Fibroblast of lung (primary cell): Measurements from ENCODE around the gene GBX2. TPM values are rescaled to one million over a fixed set of nuclear protein-coding genes. Genes with fewer than 3 reads are reported as not detected.
A peak's percentile ranks its signal among the peaks of the same experiment; 100 is the strongest.

ENCODE experiments used
- DNase-seq, 2 donors: peaks; one replicate each; pipeline versions ENCODE4 v3.0.0 to v3.0.0-alpha.2; 2010; ENCODE audit warnings: low read depth in 2 of 2
- H2AFZ ChIP-seq: 2 replicates; pipeline ENCODE4 v1.5.1; 2012; ENCODE audit warnings: low read length, control low read depth, inconsistent platforms
- H3K27ac ChIP-seq: 2 replicates; pipeline ENCODE4 v1.5.1; 2011; ENCODE audit warnings: low read length, control low read depth; ENCODE audit not compliant: insufficient read depth
- H3K27me3 ChIP-seq: 2 replicates; pipeline ENCODE4 v1.5.1; 2011; ENCODE audit warnings: mild to moderate bottlenecking, low read length; ENCODE audit not compliant: control insufficient read depth, insufficient read depth
- H3K36me3 ChIP-seq: 2 replicates; pipeline ENCODE4 v1.5.1; 2011; ENCODE audit warnings: low read length; ENCODE audit not compliant: control insufficient read depth, insufficient read depth
- H3K4me1 ChIP-seq: 2 replicates; pipeline ENCODE4 v1.5.1; 2011; ENCODE audit warnings: low read length; ENCODE audit not compliant: control insufficient read depth, insufficient read depth; ENCODE audit errors: extremely low read depth
- H3K4me2 ChIP-seq: 2 replicates; pipeline ENCODE4 v1.5.1; 2011; ENCODE audit warnings: low read length, control low read depth; ENCODE audit not compliant: insufficient read depth; ENCODE audit errors: extremely low read depth
- H3K4me3 ChIP-seq, 4 experiments: fragments of 200-600 bp in 1 of 4; sonication (generic) in 1 of 4; replicated peaks in 1 of 4; 2 replicates each; pipeline ENCODE4 v1.5.1; 2011 to 2016; ENCODE audit warnings: low read length in 4 of 4, low read depth in 3 of 4, mild to moderate bottlenecking in 3 of 4, control low read depth in 2 of 4, inconsistent platforms in 1 of 4, mixed read lengths in 1 of 4; ENCODE audit not compliant: insufficient read depth in 1 of 4; ENCODE audit errors: control extremely low read depth in 1 of 4
- H3K79me2 ChIP-seq: 2 replicates; pipeline ENCODE4 v1.5.1; 2012; ENCODE audit warnings: mild to moderate bottlenecking, low read length, inconsistent platforms; ENCODE audit not compliant: control insufficient read depth, insufficient read depth
- H3K9ac ChIP-seq: 2 replicates; pipeline ENCODE4 v1.5.1; 2011; ENCODE audit warnings: mild to moderate bottlenecking, low read length, control low read depth; ENCODE audit not compliant: insufficient read depth
- H3K9me3 ChIP-seq: 2 replicates; pipeline ENCODE4 v1.5.1; 2012; ENCODE audit warnings: low read depth, low read length; ENCODE audit not compliant: control insufficient read depth, insufficient read depth
- H4K20me1 ChIP-seq: 2 replicates; pipeline ENCODE4 v1.5.1; 2011; ENCODE audit warnings: low read length; ENCODE audit not compliant: control insufficient read depth, insufficient read depth; ENCODE audit errors: extremely low read depth
- CTCF ChIP-seq, 2 donors: IDR thresholded peaks in 1 of 2; conservative IDR thresholded peaks in 1 of 2; 1 replicate in 1 of 2; 2 replicates in 1 of 2; pipeline ENCODE4 v1.5.1; 2011 to 2012; ENCODE audit warnings: low read length in 2 of 2, control low read depth in 1 of 2, inconsistent platforms in 1 of 2, low read depth in 1 of 2, mild to moderate bottlenecking in 1 of 2
- EZH2 ChIP-seq: IDR thresholded peaks from 2 replicates; pipeline ENCODE4 v1.5.1; 2012; ENCODE audit warnings: low read length, control low read depth, mild to moderate bottlenecking; ENCODE audit errors: missing control alignments
- polyA minus RNA-seq: library from RNA; depleted of rRNA, polyadenylated mRNA; stranded (reverse); fragments of >200 nt; gene quantifications from 2 replicates; pipeline ENCODE4 v1.2.3, GENCODE V29; 2011; ENCODE audit warnings: low replicate concordance
- polyA plus RNA-seq, 2 donors: library from polyadenylated mRNA; depleted of rRNA in 1 of 2; stranded (reverse) in 1 of 2; unstranded in 1 of 2; fragments of >200 nt; gene quantifications; 2 replicates each; pipeline ENCODE4 v1.2.1, GENCODE V29; 2011 to 2012; ENCODE audit warnings: missing spikeins in 1 of 2
- total RNA-seq: library from RNA; depleted of rRNA; stranded (reverse); fragments of >200 nt; gene quantifications from 2 replicates; pipeline ENCODE4 v1.2.1, GENCODE V29; 2014

The GBX2 gene
- not detected in 2 replicates for total RNA-seq
- 0.25 TPM in 1 of 2 replicates, not detected in the other for polyA plus RNA-seq
- polyA plus RNA-seq (2012): 0.16 TPM in 1 of 2 replicates, not detected in the other
- not detected in 2 replicates for polyA minus RNA-seq

DNA sequence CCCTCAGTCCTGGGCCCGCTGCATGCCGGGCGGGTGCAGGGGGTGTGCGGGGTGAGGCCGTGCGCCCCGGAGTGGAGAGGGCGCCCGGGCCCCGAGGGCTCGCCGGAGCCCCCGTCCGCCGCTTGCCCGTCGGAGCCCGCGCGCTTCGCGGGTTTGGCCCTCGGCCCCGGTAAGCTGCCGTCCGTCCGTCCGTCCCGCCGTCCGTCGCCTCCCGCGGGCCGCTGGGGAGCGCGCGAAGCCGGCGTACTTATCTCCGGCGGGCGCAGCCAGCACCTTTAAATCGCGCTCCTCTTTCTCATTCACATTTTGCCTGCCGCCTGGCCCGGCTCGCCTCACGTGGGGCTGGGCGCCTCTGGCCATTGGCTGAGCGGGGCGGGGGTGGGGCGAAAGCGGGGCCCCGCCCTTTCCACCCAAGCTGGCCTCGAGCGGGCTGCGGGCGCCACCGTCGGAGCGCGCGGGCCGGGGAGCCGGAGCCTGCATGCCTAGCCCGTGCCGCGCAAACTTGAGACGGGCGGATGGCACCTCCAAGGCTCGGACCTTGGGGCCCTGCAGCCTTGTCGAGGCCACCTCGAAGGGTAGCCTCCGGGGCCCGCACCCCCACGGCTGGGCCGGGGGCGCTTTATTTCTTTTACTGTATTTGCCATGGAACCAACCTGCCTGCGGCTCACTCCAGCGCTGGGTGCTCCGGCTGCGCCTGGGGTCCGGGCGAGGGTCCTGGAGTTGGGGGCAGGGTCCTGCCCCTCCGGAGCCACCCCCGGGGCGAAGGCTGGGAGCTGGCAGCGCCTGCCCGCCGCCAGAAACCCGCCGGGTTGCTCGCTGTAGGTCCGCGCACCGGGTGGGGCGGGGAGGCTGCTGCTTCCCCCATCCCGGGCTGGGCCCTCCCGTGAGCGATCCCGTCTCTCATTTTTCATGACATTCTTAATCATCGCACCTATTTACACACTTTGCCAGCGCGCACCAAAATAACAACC is at the start of gene GBX2:
Gene GBX2, minus strand, starts transcription at position 277 of the 971 bp plus-strand sequence. CDS start 415 bp downstream, outside the sequence.
- no peaks in the 10 kb centered on the region for H3K36me3 ChIP-seq
- TF ChIP-seq EZH2: peak; percentile 22
- no peak for TF ChIP-seq CTCF (conservative IDR thresholded peaks at IDR 0.05 in 1 of 2, IDR thresholded peaks at IDR 0.05 in 1 of 2; ENCODE audit: low read depth in 1 of 2, low read length in 2 of 2)
- no peak within 1 kb of the TSS for H2AFZ ChIP-seq
- H3K4me3 ChIP-seq: peak within 1 kb of the TSS in 2 of 4 experiments; percentile 35 to 38
- H3K79me2 ChIP-seq: no peaks in the 10 kb centered on the region
- peak; percentile 19 to 69 for DNase-seq
- no peak within 1 kb of the TSS for H3K9ac ChIP-seq
- H3K27me3 ChIP-seq: peaks cover 88% of the 10 kb centered on the region
- H3K4me1 ChIP-seq: no peaks in the 10 kb centered on the region
- H3K27ac ChIP-seq: no peak within 1 kb of the TSS
- H4K20me1 ChIP-seq: no peaks in the 10 kb centered on the region
- no peaks in the 10 kb centered on the region for H3K9me3 ChIP-seq
- peak within 1 kb of the TSS; percentile 85 for H3K4me2 ChIP-seq

GRCh38 chr2:236217926-236218325 is 49.7 kb upstream of the GBX2 start:
- Histone ChIP-seq H3K9me3 (no peaks in the 10 kb centered on the region), H3K36me3 (no peaks in the 10 kb centered on the region), H3K9ac (no peak overlapping the region), H3K79me2 (no peaks in the 10 kb centered on the region), H3K4me3 (no peak overlapping the region), H4K20me1 (no peaks in the 10 kb centered on the region), H2AFZ (no peak overlapping the region), H3K27ac (no peak overlapping the region), H3K27me3 (no peaks in the 10 kb centered on the region), H3K4me2 (no peak overlapping the region), H3K4me1 (no peaks in the 10 kb centered on the region)
- no peak for TF ChIP-seq EZH2
- no peak for TF ChIP-seq CTCF (conservative IDR thresholded peaks at IDR 0.05 in 1 of 2, IDR thresholded peaks at IDR 0.05 in 1 of 2; ENCODE audit: low read depth in 1 of 2, low read length in 2 of 2)
- no peak for DNase-seq

DNA sequence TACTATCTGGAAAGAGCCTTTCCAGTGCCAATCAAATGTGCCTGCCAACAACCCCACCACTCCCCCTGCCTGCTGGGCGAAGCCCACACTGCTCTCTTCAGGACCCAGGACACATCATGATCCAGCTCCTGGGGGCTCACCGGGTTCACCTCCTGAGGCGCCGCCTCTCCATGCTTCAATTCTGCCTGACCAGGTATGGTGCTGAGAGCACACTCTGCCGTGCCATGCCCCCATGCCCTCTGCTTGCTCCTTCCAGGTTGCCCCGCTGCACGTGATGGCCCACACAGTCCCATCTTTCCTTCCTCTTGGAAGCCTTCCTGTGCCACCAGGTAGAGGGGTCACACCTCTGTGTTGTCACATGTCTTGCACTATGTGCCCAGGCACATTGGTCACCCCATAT is 48.5 kb upstream of the GBX2 start:
- TF ChIP-seq CTCF (conservative IDR thresholded peaks at IDR 0.05 in 1 of 2, IDR thresholded peaks at IDR 0.05 in 1 of 2; ENCODE audit: low read depth in 1 of 2, low read length in 2 of 2): no peak
- no peak for TF ChIP-seq EZH2
- Histone ChIP-seq H3K79me2 (no peaks in the 10 kb centered on the region), H3K36me3 (no peaks in the 10 kb centered on the region), H2AFZ (no peak overlapping the region), H4K20me1 (no peaks in the 10 kb centered on the region), H3K27me3 (no peaks in the 10 kb centered on the region), H3K4me3 (no peak overlapping the region), H3K4me1 (no peaks in the 10 kb centered on the region), H3K4me2 (no peak overlapping the region), H3K27ac (no peak overlapping the region), H3K9ac (no peak overlapping the region), H3K9me3 (no peaks in the 10 kb centered on the region)
- no peak for DNase-seq
